ENCODE measurements around the gene TOPBP1. TPM values are rescaled to one million over a fixed set of nuclear protein-coding genes. Genes with fewer than 3 reads are reported as not detected.

Gene TOPBP1
- total RNA-seq, 1 experiment from 2014 or later: 34.3 TPM

DNA sequence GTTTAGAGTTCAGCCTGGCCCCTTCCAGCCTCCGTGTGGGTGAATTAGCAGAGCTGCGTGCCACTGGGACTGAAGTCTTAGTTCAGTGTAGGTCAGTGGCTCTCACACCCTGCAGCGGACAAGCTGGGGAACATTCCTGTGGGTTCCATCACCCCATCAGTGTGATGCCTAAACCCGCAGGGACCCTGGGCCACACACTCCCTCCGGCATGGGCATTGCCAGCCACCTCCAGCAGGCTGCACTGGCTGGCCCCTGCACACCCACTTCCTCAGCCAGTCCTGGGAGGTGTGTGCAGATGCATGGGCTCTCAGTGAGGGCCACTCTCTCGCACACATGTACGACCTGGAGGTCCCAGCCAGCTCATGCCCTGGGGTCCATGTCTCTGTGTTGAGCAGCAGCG is 32.1 kb upstream of the TOPBP1 start (continued):
- TF ChIP-seq, protein P1, sequence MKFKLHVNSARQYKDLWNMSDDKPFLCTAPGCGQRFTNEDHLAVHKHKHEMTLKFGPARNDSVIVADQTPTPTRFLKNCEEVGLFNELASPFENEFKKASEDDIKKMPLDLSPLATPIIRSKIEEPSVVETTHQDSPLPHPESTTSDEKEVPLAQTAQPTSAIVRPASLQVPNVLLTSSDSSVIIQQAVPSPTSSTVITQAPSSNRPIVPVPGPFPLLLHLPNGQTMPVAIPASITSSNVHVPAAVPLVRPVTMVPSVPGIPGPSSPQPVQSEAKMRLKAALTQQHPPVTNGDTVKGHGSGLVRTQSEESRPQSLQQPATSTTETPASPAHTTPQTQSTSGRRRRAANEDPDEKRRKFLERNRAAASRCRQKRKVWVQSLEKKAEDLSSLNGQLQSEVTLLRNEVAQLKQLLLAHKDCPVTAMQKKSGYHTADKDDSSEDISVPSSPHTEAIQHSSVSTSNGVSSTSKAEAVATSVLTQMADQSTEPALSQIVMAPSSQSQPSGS (CRISPR knock-in tag; IDR thresholded peaks at IDR 0.05; ENCODE audit: borderline replicate concordance, low read depth): no peak
- TF ChIP-seq, protein P2, sequence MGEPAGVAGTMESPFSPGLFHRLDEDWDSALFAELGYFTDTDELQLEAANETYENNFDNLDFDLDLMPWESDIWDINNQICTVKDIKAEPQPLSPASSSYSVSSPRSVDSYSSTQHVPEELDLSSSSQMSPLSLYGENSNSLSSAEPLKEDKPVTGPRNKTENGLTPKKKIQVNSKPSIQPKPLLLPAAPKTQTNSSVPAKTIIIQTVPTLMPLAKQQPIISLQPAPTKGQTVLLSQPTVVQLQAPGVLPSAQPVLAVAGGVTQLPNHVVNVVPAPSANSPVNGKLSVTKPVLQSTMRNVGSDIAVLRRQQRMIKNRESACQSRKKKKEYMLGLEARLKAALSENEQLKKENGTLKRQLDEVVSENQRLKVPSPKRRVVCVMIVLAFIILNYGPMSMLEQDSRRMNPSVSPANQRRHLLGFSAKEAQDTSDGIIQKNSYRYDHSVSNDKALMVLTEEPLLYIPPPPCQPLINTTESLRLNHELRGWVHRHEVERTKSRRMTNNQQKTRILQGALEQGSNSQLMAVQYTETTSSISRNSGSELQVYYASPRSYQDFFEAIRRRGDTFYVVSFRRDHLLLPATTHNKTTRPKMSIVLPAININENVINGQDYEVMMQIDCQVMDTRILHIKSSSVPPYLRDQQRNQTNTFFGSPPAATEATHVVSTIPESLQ (CRISPR knock-in tag; IDR thresholded peaks at IDR 0.05): no peak
- TF ChIP-seq ZNF232 (CRISPR knock-in tag; IDR thresholded peaks at IDR 0.05) (no peak), SMAD3 (CRISPR knock-in tag; IDR thresholded peaks at IDR 0.05; ENCODE audit: borderline replicate concordance) (no peak), OVOL2 (CRISPR knock-in tag; IDR thresholded peaks at IDR 0.05; ENCODE audit: borderline replicate concordance) (no peak), PRRX2 (CRISPR knock-in tag; IDR thresholded peaks at IDR 0.05) (no peak)
- TF ChIP-seq, protein P3, sequence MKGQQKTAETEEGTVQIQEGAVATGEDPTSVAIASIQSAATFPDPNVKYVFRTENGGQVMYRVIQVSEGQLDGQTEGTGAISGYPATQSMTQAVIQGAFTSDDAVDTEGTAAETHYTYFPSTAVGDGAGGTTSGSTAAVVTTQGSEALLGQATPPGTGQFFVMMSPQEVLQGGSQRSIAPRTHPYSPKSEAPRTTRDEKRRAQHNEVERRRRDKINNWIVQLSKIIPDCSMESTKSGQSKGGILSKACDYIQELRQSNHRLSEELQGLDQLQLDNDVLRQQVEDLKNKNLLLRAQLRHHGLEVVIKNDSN (CRISPR knock-in tag; IDR thresholded peaks at IDR 0.05): no peak
- TF ChIP-seq, protein P4, sequence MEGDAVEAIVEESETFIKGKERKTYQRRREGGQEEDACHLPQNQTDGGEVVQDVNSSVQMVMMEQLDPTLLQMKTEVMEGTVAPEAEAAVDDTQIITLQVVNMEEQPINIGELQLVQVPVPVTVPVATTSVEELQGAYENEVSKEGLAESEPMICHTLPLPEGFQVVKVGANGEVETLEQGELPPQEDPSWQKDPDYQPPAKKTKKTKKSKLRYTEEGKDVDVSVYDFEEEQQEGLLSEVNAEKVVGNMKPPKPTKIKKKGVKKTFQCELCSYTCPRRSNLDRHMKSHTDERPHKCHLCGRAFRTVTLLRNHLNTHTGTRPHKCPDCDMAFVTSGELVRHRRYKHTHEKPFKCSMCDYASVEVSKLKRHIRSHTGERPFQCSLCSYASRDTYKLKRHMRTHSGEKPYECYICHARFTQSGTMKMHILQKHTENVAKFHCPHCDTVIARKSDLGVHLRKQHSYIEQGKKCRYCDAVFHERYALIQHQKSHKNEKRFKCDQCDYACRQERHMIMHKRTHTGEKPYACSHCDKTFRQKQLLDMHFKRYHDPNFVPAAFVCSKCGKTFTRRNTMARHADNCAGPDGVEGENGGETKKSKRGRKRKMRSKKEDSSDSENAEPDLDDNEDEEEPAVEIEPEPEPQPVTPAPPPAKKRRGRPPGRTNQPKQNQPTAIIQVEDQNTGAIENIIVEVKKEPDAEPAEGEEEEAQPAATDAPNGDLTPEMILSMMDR (IDR thresholded peaks at IDR 0.05): no peak
- TF ChIP-seq, protein P5, sequence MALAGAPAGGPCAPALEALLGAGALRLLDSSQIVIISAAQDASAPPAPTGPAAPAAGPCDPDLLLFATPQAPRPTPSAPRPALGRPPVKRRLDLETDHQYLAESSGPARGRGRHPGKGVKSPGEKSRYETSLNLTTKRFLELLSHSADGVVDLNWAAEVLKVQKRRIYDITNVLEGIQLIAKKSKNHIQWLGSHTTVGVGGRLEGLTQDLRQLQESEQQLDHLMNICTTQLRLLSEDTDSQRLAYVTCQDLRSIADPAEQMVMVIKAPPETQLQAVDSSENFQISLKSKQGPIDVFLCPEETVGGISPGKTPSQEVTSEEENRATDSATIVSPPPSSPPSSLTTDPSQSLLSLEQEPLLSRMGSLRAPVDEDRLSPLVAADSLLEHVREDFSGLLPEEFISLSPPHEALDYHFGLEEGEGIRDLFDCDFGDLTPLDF (CRISPR knock-in tag; IDR thresholded peaks at IDR 0.05): no peak

DNA sequence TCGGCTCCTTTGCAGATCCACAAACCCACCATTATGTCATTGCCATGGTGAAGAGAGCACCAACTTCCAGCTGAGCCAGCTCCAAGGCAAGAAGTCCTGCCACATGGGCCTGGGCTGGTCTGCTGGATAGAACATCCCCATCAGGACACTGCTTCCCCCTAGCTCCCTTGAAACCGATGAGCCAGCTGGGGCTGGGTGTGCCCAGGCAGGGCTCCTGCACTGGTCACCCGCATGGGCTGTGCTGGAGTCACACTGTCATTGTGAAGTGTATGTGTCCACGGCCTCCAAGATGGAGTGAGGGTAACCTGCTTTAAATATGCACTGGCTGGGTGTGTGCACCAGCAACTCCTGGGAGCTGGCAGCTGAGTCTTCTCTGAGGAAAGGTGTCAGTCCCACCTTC is 31.0 kb upstream of the TOPBP1 start:
- no peaks in the 10 kb centered on the region for H3K4me1 Mint-ChIP-seq
- POLR2A ChIA-PET: no interaction called here
- peaks cover 3% of the 10 kb centered on the region; the same call in 1 of the 2 replicates for H3K27me3 Mint-ChIP-seq (ENCODE audit: low read depth)
- H3K9me3 Mint-ChIP-seq: no peaks in the 10 kb centered on the region
- no peak overlapping the region for H3K4me3 Mint-ChIP-seq
- no peak overlapping the region for H3K27ac Mint-ChIP-seq
- H3K36me3 Mint-ChIP-seq: no peaks in the 10 kb centered on the region
- CTCF ChIA-PET: no interaction called here
- DNase-seq (ENCODE audit: low spot score) (no peak), ATAC-seq (no peak)
- TF ChIP-seq, protein P6, sequence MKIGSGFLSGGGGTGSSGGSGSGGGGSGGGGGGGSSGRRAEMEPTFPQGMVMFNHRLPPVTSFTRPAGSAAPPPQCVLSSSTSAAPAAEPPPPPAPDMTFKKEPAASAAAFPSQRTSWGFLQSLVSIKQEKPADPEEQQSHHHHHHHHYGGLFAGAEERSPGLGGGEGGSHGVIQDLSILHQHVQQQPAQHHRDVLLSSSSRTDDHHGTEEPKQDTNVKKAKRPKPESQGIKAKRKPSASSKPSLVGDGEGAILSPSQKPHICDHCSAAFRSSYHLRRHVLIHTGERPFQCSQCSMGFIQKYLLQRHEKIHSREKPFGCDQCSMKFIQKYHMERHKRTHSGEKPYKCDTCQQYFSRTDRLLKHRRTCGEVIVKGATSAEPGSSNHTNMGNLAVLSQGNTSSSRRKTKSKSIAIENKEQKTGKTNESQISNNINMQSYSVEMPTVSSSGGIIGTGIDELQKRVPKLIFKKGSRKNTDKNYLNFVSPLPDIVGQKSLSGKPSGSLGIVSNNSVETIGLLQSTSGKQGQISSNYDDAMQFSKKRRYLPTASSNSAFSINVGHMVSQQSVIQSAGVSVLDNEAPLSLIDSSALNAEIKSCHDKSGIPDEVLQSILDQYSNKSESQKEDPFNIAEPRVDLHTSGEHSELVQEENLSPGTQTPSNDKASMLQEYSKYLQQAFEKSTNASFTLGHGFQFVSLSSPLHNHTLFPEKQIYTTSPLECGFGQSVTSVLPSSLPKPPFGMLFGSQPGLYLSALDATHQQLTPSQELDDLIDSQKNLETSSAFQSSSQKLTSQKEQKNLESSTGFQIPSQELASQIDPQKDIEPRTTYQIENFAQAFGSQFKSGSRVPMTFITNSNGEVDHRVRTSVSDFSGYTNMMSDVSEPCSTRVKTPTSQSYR (CRISPR knock-in tag; IDR thresholded peaks at IDR 0.05): no peak
- TF ChIP-seq NFYB (CRISPR knock-in tag; conservative IDR thresholded peaks at IDR 0.05; ENCODE audit: low read depth) (no peak), JUN (CRISPR knock-in tag; IDR thresholded peaks at IDR 0.05) (no peak), FOXP1 (CRISPR knock-in tag; IDR thresholded peaks at IDR 0.05; ENCODE audit: borderline replicate concordance) (no peak), ETV6 (CRISPR knock-in tag; IDR thresholded peaks at IDR 0.05) (no peak), ZNF416 (CRISPR knock-in tag; IDR thresholded peaks at IDR 0.05) (no peak), ZNF396 (CRISPR knock-in tag; IDR thresholded peaks at IDR 0.05; ENCODE audit: borderline replicate concordance) (no peak), EMX1 (CRISPR knock-in tag; IDR thresholded peaks at IDR 0.05) (no peak), CREM (CRISPR knock-in tag; IDR thresholded peaks at IDR 0.05) (no peak), OVOL2 (CRISPR knock-in tag; IDR thresholded peaks at IDR 0.05; ENCODE audit: borderline replicate concordance) (no peak)
- TF ChIP-seq, protein P7, sequence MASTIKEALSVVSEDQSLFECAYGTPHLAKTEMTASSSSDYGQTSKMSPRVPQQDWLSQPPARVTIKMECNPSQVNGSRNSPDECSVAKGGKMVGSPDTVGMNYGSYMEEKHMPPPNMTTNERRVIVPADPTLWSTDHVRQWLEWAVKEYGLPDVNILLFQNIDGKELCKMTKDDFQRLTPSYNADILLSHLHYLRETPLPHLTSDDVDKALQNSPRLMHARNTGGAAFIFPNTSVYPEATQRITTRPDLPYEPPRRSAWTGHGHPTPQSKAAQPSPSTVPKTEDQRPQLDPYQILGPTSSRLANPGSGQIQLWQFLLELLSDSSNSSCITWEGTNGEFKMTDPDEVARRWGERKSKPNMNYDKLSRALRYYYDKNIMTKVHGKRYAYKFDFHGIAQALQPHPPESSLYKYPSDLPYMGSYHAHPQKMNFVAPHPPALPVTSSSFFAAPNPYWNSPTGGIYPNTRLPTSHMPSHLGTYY (CRISPR knock-in tag; IDR thresholded peaks at IDR 0.05): no peak
- TF ChIP-seq, protein P8, sequence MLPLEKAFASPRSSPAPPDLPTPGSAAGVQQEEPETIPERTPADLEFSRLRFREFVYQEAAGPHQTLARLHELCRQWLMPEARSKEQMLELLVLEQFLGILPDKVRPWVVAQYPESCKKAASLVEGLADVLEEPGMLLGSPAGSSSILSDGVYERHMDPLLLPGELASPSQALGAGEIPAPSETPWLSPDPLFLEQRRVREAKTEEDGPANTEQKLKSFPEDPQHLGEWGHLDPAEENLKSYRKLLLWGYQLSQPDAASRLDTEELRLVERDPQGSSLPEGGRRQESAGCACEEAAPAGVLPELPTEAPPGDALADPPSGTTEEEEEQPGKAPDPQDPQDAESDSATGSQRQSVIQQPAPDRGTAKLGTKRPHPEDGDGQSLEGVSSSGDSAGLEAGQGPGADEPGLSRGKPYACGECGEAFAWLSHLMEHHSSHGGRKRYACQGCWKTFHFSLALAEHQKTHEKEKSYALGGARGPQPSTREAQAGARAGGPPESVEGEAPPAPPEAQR (CRISPR knock-in tag; IDR thresholded peaks at IDR 0.05): no peak
- TF ChIP-seq, protein P9, sequence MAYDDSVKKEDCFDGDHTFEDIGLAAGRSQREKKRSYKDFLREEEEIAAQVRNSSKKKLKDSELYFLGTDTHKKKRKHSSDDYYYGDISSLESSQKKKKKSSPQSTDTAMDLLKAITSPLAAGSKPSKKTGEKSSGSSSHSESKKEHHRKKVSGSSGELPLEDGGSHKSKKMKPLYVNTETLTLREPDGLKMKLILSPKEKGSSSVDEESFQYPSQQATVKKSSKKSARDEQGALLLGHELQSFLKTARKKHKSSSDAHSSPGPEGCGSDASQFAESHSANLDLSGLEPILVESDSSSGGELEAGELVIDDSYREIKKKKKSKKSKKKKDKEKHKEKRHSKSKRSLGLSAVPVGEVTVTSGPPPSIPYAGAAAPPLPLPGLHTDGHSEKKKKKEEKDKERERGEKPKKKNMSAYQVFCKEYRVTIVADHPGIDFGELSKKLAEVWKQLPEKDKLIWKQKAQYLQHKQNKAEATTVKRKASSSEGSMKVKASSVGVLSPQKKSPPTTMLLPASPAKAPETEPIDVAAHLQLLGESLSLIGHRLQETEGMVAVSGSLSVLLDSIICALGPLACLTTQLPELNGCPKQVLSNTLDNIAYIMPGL (CRISPR knock-in tag; IDR thresholded peaks at IDR 0.05): no peak
